Measurements from ENCODE around the gene PTPN20.

Gene PTPN20

DNA sequence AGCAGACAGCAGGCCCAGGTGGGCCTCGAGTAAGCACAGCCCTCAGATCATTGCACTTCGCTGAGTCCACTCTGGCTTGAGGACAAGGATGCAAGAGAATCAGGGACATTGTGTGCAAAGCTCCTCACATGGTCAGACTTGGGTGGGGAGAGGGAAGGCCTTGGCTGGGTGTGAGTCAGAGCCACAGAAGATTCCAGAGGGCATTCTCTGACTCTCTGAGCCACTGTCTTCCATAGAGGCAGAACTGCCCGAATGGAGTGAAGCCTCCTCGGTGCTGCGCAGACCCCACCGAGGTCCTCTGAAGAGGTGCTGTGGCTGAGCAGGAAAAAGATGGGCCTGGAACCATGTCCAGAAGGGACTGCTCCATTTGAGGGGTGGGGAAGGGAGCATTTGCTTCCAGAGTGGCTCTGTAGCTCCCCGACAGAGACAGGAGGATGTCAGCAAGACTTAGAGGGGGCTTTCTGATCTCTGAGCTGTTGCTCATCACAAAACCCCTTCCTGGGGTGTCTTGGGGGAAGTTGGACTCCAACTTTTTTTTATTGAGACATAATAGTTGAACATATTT lies 120.8 kb downstream of the PTPN20 start:
- DNase-seq = peak in 1 of 56 donors; percentile 9

DNA sequence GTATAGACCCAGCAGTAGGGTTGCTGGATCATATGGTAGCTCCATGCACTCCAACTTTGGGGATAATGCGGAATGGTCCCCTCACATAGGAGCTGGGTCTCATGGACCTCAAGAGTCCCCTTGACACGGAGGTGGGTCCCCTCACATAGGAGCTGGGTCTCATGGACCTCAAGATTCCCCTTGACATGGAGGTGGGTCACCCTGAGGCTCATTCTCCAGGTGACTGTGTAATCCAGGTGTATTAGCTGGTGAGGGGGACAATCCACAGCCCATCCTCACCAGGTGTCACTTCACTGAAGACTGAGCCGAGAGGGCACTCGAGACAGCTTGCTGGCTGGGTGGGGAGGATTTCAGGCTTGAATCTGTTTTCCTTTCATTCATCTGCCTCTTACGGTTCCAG lies 121.9 kb downstream of the PTPN20 start:
- DNase-seq = no peak

DNA sequence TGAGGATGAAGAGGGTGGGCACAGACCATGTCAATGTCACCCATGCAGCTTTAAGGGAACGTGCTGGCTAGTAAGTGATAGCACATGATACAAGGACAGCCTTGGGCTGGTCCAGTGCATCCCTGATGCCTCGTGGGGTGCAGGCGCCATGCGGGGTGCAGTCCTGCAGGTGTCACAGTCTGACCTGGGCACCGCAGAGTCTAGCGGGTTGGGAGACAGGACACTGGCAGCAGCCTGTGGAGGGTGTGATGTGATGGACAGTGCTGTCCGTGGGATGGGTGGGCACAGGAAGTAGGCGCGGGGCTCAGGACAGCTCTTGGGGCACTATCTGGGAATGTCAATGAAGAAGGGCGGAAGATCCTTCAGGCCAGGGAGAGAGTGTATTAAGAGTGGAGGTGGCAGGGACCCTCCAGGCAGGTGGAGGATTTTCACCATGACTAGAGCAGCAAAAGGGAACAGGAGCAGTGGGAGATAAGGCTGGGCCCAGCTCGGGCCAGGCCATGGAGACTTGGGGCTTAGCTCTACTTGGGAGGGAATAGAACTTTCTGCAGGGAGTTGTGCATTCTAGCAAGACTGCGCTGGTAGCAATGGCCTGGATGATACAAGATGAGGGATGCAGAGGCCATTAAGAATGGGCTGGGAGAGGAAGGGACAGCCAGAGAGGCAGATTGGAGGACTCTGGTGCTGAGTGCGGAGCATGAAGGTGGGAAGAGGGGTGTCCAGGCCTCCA lies 122.5 kb downstream of the PTPN20 start:
- no peak for DNase-seq

DNA sequence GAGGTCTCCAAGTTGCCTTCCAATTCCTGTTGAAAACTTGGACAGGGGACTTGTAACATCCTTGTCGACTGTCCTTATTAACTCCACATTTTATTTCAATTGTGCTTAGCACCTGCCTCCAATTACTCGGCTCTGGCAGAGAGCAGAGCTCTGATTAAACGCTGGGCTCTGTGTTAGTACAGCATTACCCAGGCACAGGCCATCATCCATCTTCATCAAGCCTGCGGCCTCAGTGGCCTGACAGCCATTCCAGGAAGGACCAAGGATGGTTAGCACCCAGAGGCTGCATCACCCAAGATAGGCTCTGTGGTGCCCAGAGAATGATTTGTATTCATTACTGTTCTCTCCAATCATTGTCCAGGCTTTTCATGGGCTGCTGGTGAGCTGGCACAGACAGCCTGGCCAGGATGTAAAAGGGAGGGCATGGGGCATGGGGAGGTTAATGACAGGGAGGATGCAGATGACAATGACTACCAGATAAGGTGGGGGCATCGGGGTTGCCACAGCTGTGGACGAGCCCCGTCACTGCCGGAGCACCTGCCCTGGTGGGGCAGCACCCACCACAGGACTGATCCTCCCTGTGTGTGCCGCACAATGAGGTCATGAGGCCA lies 123.3 kb downstream of the PTPN20 start:
- no peak for DNase-seq

- DNase-seq = no peak
Measured at GRCh38 chr10:47035171-47035818, 124.1 kb downstream of the PTPN20 start.

GRCh38 chr10:47035819-47036337 lies 124.7 kb downstream of the PTPN20 start:
- no peak for DNase-seq

GRCh38 chr10:47036771-47037170 lies 125.5 kb downstream of the PTPN20 start:
- no peak for DNase-seq

DNA sequence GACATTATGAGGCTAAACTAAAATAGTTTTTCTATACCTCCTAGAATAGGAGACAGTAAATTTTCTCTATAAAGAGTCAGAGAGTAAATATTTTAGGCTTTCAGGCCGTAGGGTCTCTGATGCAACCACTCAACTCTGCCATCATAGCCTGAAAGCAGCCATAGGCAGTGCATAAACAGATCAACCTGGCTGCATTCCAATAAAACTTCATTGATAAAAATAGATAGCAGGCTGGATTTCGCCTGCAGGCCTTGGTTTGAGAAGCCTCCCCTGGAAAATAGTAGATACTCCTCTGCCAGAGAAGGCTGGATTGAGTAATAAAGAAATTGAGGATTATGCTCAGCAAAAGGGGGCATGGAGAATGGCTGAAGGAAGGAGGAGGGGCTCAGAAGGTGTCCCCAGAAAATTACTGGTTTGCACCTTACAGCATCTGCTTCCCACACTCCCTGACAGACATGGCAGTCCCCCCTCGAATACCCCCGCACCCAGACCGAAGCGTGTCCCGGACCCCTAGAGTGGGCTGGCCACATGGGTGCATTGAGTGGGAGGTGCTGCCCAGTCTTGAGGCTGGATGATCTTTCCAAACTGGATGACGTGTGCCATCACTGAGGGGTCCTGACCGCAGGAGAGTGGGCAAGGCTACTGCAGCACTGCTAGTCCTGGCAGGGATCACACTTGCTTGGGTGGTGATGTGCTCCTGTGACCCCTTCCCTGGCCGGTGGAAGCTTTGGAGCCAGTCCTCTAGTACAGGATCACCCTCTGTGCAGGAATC lies 126.6 kb downstream of the PTPN20 start:
- DNase-seq = no peak

DNA sequence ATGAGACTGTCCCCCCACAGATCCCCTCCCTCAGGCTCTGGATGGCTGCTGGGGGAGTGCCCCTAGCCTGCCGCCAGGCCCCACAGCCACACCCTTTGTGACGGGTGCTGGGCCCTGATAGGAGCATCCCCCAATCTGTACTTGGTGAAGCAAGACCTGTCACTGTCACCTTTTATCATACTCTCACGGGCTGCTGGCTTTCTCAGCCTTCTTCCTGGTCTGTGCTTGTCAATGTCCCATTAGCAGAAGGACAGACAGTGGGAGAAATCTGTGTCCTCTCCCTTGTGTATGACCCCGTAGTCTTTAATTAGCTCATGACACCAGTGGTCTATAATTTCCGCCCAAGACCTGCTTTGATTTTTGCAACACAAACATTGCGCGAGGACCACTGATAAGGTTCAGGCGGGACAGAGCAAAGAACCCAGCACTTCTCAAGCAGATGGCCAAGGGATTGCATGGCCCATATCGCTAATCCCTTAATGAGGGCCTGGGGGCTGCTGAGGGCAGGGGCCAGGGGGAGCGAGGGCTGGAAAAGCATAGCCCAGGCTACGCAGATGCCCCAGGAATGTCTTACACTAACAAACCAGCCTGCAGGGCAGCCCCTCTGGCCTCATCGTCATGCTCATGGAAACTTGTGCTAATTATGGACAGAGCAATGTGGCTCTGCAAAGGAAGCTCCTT lies 127.8 kb downstream of the PTPN20 start:
- no peak for DNase-seq

- DNase-seq = no peak
Measured at GRCh38 chr10:47039562-47039913, 128.3 kb downstream of the PTPN20 start.

DNA sequence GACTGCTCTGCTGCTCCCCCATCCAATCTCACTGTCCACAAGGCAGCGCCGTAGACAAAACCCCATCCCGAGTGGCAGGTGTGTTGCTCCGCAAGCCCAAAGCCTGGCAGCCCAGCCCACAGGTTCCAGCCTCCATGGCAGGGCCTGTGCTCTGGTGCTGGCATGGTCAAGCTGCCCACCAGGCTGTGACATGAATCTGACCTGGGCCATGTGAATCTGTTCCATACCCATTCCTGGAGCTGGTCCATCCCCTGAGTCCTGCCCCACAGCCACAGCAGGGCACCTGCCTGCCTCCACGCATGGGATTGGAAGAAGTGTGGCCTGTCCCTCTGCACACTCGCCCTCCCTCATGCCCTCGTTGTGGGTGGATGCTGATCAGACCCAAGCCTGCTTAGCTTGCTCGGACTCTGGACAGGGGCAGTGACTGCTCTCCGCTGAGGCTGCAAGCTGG lies 128.8 kb downstream of the PTPN20 start:
- no peak for DNase-seq

- DNase-seq = no peak
Measured at GRCh38 chr10:47040681-47041080, 129.5 kb downstream of the PTPN20 start.

GRCh38 chr10:47041396-47042198 lies 130.4 kb downstream of the PTPN20 start:
- DNase-seq = no peak

- no peak for DNase-seq
Measured at GRCh38 chr10:47042199-47042473, 130.9 kb downstream of the PTPN20 start.

DNA sequence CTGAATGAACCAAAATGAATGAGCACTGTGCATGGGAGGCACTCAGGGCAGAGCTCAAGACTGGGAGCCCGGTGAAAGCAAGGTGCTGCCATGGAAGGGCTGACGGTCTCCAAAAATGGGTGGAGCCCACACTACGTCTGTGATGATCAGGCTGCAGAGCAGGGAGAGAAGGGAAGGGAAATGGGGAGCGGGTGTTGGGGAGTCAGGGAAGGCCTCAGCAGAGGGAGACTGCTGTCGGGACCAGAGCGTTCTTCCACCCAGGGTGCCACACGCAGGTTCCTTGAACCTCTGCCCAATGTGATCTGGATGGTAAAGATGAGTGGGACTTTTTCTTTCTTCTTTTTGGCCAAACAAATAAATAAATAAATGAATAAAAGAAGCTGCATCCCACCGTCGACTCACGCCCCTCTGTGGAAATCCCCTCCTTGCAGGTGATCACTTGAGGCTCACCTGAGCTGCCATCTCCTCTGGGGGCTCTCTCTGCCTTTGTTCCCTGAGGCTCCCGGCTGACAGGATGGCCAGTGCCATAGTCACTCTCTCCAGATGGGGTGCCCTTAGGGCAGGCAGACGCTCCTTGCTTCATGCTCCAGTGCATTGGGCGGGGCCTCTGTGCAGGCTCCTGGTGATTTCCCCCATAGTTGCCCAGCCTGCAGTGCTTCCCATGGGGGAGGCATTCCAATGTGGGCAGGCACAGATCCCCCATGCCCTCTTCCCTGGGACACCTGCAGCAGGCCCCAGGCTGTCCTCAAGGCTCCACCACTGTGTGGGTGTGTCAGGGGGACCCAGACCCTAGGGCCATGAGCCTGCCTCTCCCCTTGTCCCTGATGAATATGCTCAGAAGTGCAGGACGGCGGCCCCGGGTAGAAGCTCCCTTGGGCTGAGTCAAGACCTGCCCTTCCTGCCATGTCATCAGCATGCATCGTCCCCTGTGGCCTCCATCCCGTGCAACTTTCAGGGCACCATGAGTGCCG lies 131.8 kb downstream of the PTPN20 start:
- no peak for DNase-seq

- DNase-seq = no peak
Measured at GRCh38 chr10:47043928-47044538, 132.8 kb downstream of the PTPN20 start.

DNA sequence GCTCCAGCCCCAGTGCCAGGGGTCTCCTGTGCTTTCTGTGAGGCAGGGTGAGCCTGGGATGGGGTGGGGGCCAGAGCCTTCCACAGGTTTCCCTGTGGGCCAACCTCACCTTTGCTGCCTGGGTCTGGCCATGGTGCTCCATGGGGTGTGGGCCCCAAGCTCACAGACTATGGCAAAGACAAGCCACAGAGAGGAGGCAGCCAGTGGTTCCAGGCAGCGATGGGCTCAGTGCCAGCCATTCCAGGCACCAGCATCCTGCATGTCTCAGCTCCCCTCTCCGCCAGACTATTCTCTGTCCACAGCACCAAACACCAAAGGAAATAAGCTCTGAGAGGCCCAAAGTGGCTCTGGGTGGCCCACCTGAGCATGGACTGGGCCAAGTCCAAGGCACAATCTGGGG lies 133.5 kb downstream of the PTPN20 start:
- DNase-seq = no peak

DNA sequence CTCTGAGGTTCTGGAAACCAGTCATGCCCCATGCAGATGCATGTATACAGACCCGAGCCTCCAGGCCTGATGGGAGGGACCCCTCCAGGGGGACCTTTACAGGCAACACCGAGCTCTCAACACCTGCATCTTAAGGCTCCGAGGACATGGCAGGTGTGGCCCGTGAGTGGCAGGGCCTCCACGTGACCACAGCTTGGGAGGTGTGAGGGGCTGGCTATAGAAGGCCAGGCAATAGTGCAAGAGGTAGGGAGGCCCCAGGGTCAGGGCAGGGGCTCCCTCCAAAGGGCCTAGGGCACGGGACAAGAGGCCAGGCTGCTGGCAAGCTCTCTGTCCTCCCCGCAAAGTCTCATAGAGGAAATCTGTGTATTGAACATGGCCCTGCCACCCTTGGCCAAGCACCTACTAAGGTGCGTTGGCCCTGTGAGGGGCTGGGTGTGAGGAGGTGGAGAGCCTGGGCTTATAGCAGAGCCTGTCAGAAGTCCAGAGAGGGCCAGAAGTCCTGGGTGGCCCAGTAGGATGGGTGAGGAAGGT lies 134.2 kb downstream of the PTPN20 start:
- DNase-seq = no peak
